NCI-H345 (cell line): ENCODE results near the gene SERPINA4.
"Not testable (repeated sequence)": the region's sequence is repeated elsewhere in the genome, so short reads cannot be mapped to it uniquely, and the experiment has no call there.

Experiments
- DNase-seq: peaks from one replicate; lab custom pipeline; 2025; lab: John Stamatoyannopoulos, UW

Gene SERPINA4

GRCh38 chr14:94569381-94570001 is 8.2 kb downstream of the SERPINA4 start:
- no peak for DNase-seq

GRCh38 chr14:94570002-94570400 is 8.8 kb downstream of the SERPINA4 start:
- no peak for DNase-seq

GRCh38 chr14:94570440-94570839 is 9.2 kb downstream of the SERPINA4 start:
- DNase-seq: no peak

GRCh38 chr14:94571395-94571794 is 10.2 kb downstream of the SERPINA4 start:
- no peak for DNase-seq

GRCh38 chr14:94571950-94572349 is 10.7 kb downstream of the SERPINA4 start:
- DNase-seq: no peak

DNA sequence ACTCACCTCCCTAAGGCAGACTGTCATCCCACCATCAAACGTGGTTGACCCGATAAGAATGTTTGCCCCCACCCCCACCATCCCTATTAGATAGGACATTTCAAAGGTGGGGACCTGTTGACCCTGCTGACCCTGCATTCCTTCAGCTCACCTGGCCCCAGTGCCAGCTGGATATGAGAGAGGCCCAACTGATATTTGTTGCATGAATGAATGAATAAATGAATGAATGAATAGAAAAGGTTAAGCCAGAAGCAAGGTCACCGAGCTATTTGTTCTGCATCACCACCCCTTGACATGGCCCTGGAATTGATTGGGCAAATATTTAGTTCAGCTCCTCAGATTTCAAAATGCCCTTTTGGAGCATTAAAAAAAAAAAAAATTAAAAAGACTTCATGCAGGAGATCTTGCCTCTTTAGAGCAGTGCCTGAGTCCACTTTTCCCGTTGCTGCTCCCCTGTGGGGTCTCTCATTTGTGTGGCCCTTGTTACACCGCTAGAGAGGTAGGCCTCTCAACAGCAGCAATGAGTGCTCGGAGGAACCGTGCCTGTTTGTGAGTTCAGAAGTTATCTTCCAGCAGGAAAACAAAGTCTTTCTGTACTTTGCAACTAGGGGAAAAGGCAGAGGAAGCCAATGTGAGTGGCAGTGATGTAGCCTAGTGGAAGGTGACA is 11.5 kb downstream of the SERPINA4 start:
- DNase-seq: no peak

- no peak for DNase-seq
Observed at GRCh38 chr14:94573475-94574277, 12.4 kb downstream of the SERPINA4 start.

GRCh38 chr14:94574336-94574735 is 13.1 kb downstream of the SERPINA4 start:
- DNase-seq: no peak

GRCh38 chr14:94575730-94576585 is 14.7 kb downstream of the SERPINA4 start:
- no peak for DNase-seq

DNA sequence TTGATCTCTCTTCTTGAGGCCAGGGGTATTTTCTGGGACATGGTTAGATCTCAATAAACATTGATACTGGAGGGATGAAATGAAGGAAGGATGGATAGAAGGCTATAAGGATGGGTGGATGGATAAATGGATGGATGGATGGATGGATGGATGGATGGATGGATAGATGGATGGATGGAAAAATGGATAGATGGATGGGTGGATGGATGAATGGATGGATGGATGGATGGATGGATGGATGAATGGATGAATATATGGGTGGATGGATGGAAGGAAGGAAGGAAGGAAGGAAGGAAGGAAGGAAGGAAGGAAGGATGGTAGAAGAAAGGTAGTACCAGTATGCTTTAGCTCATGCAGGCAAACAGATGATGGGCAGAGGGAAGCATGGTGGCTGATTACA is 16.2 kb downstream of the SERPINA4 start:
- DNase-seq: not testable (repeated sequence)

DNA sequence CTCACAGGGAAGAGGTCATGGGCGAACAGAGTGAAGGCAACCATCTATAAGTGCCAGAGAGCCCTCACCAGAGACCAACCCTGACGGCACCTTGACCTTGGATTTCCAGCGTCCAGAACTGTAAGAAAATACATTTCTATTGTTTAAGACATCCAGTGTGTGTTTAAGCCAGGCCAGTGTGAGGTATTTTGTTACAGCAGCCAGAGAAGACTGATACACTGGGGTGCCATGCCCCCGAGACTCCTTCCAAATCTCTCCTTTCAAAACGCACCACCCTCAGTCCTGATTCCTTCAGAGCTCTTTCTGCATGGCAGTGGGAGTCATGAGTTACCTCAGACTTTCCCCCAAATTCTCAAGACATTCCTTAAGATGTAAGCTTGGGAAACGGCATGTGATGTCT is 17.5 kb downstream of the SERPINA4 start:
- no peak for DNase-seq

DNA sequence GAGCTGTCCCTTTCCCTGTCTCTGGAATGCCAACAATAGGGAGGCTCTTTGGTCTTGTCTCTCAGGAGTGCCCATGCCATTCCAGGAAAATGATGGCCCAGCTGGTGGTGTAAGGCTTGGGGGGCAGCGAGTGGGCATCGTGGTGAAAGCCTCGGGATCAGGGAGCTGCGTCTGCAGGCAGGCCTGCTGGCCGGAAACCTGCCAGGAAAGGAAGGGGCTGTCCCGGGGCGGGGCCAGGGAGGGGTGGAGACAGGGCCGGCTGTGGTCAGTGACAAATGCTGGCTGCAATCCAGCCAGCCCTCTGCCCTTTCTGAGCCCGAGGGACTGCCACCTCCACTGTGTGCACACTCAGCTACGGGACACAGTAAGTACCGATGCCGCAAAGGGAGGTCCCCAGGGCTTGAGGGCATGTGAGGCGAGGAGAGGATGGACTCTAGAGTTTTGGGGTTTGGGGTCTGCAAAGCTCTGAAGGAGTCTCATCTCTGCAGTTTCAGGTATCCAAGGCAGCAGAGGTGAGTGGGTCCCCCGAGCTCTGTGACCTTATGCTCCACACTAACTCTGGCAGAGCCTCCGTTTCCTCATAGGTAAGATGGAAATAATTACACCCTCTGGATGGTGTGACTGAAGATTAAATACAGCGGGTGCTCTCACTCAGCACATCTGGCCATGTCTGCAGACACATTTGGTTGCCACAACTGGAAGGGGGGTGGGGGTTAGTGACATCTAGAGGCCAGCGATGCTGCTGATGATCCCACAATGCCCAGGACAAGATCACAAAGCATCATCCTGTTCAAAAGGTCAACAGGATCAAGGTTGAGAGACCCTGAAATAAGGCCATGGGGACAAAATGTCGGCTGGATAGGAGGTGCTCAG is 20.1 kb downstream of the SERPINA4 start, which contains the start of gene SERPINA5:
SERPINA5 (plus strand) TSS at position 300 of the 873 bp plus-strand sequence. CDS start 5,937 bp downstream, outside the sequence.
- DNase-seq: no peak

- DNase-seq: no peak
Observed at GRCh38 chr14:94582199-94582750, 21.0 kb downstream of the SERPINA4 start.

DNA sequence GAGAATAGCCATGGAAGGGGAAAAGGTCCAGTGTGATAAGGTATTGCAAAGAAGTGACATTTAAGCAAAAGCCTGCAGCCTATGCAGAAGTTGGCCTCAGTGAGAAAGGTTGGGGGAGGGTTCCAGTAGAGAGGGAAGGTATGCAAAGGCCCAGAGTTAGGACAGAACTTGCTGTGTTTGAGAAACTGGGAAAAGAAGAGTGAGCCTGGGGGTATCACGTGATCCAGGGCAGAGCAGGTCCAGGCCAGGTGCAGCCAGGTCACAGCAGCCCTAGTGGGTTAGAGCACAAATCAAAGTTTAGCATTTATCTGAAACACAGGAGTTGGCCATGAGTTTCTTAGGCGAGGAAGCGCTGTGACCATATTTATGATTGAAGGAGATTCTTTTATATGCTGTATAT is 21.6 kb downstream of the SERPINA4 start:
- no peak for DNase-seq

- no peak for DNase-seq
Observed at GRCh38 chr14:94583557-94583956, 22.3 kb downstream of the SERPINA4 start.

- no peak for DNase-seq
Observed at GRCh38 chr14:94584591-94585280, 23.5 kb downstream of the SERPINA4 start.

DNA sequence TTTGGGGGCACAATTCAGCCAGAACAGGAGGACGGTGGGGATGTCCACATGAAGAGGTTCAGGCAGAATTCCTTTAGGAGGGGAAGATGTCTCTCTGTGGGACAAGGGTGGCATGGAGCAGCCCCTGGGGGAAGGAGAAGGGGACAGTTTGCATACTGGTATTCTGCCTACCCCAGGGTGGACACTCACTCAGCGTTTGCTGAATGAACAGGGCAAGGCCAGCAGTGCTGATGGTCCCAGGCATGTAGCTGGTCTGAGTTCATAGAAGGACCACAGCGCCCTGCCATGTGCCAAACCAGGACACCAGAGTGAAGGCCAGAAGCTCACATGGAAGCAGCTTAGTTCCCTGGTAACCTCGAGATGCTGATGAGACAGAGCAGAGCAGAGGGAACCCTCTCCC is 25.4 kb downstream of the SERPINA4 start:
- DNase-seq: no peak

DNA sequence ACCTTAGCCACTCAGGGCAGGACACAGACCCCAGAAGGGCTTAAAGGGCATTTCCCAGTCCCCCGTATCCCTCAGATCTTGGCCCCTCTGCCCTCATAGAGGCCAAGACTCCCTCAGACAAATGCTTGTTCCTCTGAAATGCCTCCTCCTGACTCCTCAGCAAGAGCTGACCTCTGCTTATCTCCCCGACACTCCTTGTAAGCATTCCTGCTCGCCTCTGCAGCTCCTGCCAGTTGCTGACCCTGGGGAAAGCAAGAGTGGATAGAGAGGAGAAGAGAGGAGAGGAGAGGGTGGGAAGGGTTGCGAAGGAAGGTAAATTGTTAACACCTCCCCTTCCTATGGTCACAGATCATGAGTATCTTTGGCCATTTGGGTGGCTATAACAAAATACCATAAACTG is 27.1 kb downstream of the SERPINA4 start:
- no peak for DNase-seq

- DNase-seq: no peak
Observed at GRCh38 chr14:94591073-94591472, 29.8 kb downstream of the SERPINA4 start.

GRCh38 chr14:94591871-94592270 is 30.6 kb downstream of the SERPINA4 start:
- no peak for DNase-seq
